ENCODE results near the gene MAP7.
A peak's percentile ranks its signal among the peaks of the same experiment; 100 is the strongest.

- TF ChIP-seq HDAC6 (IDR thresholded peaks at IDR 0.05; ENCODE audit: low read depth, low read length) = no peak
- no peak for TF ChIP-seq POLR2A (conservative IDR thresholded peaks at IDR 0.05)
- no peak for TF ChIP-seq CHD2 (IDR thresholded peaks at IDR 0.05; ENCODE audit: low read depth, low read length)
- no peak for TF ChIP-seq RFX5 (IDR thresholded peaks at IDR 0.05; ENCODE audit: low read depth, low read length)
- TF ChIP-seq ZNF280B (CRISPR knock-in tag; IDR thresholded peaks at IDR 0.05) = no peak
- no peak for TF ChIP-seq NBN (IDR thresholded peaks at IDR 0.05; ENCODE audit: low read depth)
- no peak for TF ChIP-seq TCF15 (CRISPR knock-in tag; IDR thresholded peaks at IDR 0.05)
- TF ChIP-seq RAD21 (CRISPR knock-in tag; conservative IDR thresholded peaks at IDR 0.05 in 1 of 2, IDR thresholded peaks at IDR 0.05 in 1 of 2) = 0 out of 4 replicates have a peak, but pooled peaks of 1 of the 2 experiments have one; percentile 8
- TF ChIP-seq PHF8 (IDR thresholded peaks at IDR 0.05; ENCODE audit: borderline replicate concordance, low read length) = no peak
- no peak for TF ChIP-seq ZBTB33 (CRISPR knock-in tag; IDR thresholded peaks at IDR 0.05)
- TF ChIP-seq HDAC3 (IDR thresholded peaks at IDR 0.05; ENCODE audit: borderline replicate concordance, partially characterized antibody) = no peak
- TF ChIP-seq ESRRA (IDR thresholded peaks at IDR 0.05; ENCODE audit: borderline replicate concordance, low read depth) = no peak
- TF ChIP-seq BCL6 (CRISPR knock-in tag; IDR thresholded peaks at IDR 0.05) = no peak
- TF ChIP-seq USF2 (CRISPR knock-in tag; IDR thresholded peaks at IDR 0.05) = no peak
These were observed 14.0 kb upstream of the MAP7 start for GRCh38 chr6:136564180-136564579.
